K562 (cell line): ENCODE measurements around the gene IDH1. TPM values are rescaled to one million over a fixed set of nuclear protein-coding genes. Genes with fewer than 3 reads are reported as not detected.

Experiments used
- ATAC-seq: fragments of 200-7000 bp; cut with Tn5 transposase; 3 replicates; pipeline ENCODE4 v1.9.1; 2020; ENCODE audit warnings: moderate library complexity
- BruUV-seq: library from RNA; stranded (reverse); fragments of 400-500 nt; replicated peaks from 2 replicates; lab custom pipeline; 2021; lab: Mats Ljungman, UMichigan
- CTCF ChIA-PET: fragments of 300-600 bp; formaldehyde crosslinking; extraction: SDS; loops from one replicate; lab custom pipeline; 2021; ENCODE audit warnings: low intra/inter-chr PET ratio; lab: Yijun Ruan, JAX
- POLR2A ChIA-PET: fragments of 300-600, 350-650 bp; sonication (Branson Sonifier 250); formaldehyde crosslinking; extraction: SDS; loops from one replicate; lab custom pipeline; 2021; ENCODE audit warnings: antibody characterized with exemption, inconsistent platforms; lab: Yijun Ruan, JAX
- DNase-seq, 4 experiments: peaks; one replicate each; pipeline versions ENCODE4 v3.0.0 to v3.0.0-alpha.2; 2011 to 2018; ENCODE audit warnings: low spot score in 3 of 4, mixed read lengths in 3 of 4; ENCODE audit errors: extremely low read depth in 1 of 4
- FAIRE-seq: peaks from 2 replicates; lab custom pipeline; 2011; peaks lifted over from hg19 to GRCh38; lab: Jason Lieb, UNC
- H2AFZ ChIP-seq: 2 replicates; pipeline ENCODE4 v1.6.0; 2011; ENCODE audit warnings: low read depth, low read length, control low read depth, inconsistent platforms
- H3K27ac ChIP-seq: fragments of 200-600 bp; 3 replicates; pipeline ENCODE4 v1.8.0; 2011; ENCODE audit warnings: low read depth, mild to moderate bottlenecking, control low read depth, inconsistent platforms, low read length, moderate library complexity, mixed read lengths; ENCODE audit errors: extremely low read depth
- H3K27me3 ChIP-seq, 2 experiments: fragments of 300-600 bp in 1 of 2; 2 replicates in 1 of 2; 3 replicates in 1 of 2; pipeline versions ENCODE4 v1.6.0 to v1.8.0; 2011; ENCODE audit warnings: inconsistent platforms in 2 of 2, low read length in 2 of 2, mild to moderate bottlenecking in 1 of 2, mixed read lengths in 1 of 2, moderate library complexity in 1 of 2; ENCODE audit not compliant: control insufficient read depth in 2 of 2, insufficient read depth in 2 of 2
- H3K36me3 ChIP-seq: fragments of 300-600 bp; 3 replicates; pipeline ENCODE4 v1.8.0; 2011; ENCODE audit warnings: mild to moderate bottlenecking, low read length, inconsistent platforms; ENCODE audit not compliant: control insufficient read depth, insufficient read depth
- H3K4me1 ChIP-seq, 2 experiments: fragments of 200-600 bp in 1 of 2; replicated peaks in 1 of 2; 2 replicates in 1 of 2; 3 replicates in 1 of 2; pipeline versions ENCODE4 v1.5.1 to v1.8.0; 2011; ENCODE audit warnings: inconsistent platforms in 2 of 2, low read length in 2 of 2, mild to moderate bottlenecking in 1 of 2, mixed read lengths in 1 of 2, moderate library complexity in 1 of 2; ENCODE audit not compliant: control insufficient read depth in 2 of 2, insufficient read depth in 2 of 2
- H3K4me2 ChIP-seq: 2 replicates; pipeline ENCODE4 v1.6.1; 2011; ENCODE audit warnings: low read length, control low read depth, inconsistent platforms, mixed read lengths; ENCODE audit not compliant: insufficient read depth
- H3K4me3 ChIP-seq: fragments of 200-600 bp; sonication (generic), shearing (Covaris generic); 2 replicates; pipeline ENCODE4 v1.5.1; 2016; ENCODE audit warnings: control low read depth, inconsistent platforms
- H3K79me2 ChIP-seq: fragments of 200-600 bp; 3 replicates; pipeline ENCODE4 v1.8.0; 2011; ENCODE audit warnings: low read length, inconsistent platforms; ENCODE audit not compliant: control insufficient read depth, insufficient read depth
- H3K9ac ChIP-seq, 2 experiments: 2 replicates each; pipeline versions ENCODE4 v1.6.0 to v1.6.1; 2011; ENCODE audit warnings: low read depth in 2 of 2, low read length in 2 of 2, control low read depth in 1 of 2, inconsistent platforms in 1 of 2, mild to moderate bottlenecking in 1 of 2, mixed read lengths in 1 of 2; ENCODE audit not compliant: insufficient read depth in 1 of 2
- H3K9me1 ChIP-seq: one replicate; pipeline ENCODE4 v1.6.0; 2011; ENCODE audit warnings: inconsistent platforms, mild to moderate bottlenecking, low read length, moderate library complexity; ENCODE audit not compliant: control insufficient read depth, insufficient read depth
- H3K9me3 ChIP-seq: replicated peaks from 2 replicates; pipeline ENCODE4 v1.5.1; 2011; ENCODE audit warnings: low read depth, low read length, inconsistent platforms; ENCODE audit not compliant: control insufficient read depth, insufficient read depth
- H4K20me1 ChIP-seq: replicated peaks from 2 replicates; pipeline ENCODE4 v1.6.1; 2011; ENCODE audit warnings: low read length, inconsistent platforms, mixed read lengths; ENCODE audit not compliant: control insufficient read depth, insufficient read depth
- BHLHE40 ChIP-seq: IDR thresholded peaks from 2 replicates; pipeline ENCODE4 v1.6.1; 2011; ENCODE audit warnings: low read length, improper control_type of control experiment
- CCNT2 ChIP-seq: IDR thresholded peaks from 2 replicates; pipeline ENCODE4 v1.6.1; 2011; ENCODE audit warnings: borderline replicate concordance, low read depth, mild to moderate bottlenecking, moderate library complexity, mixed read lengths, low read length; ENCODE audit not compliant: insufficient read length; ENCODE audit errors: extremely low read depth
- CREM ChIP-seq: IDR thresholded peaks from 2 replicates; pipeline ENCODE4 v1.6.1; 2014; ENCODE audit warnings: antibody characterized with exemption, low read depth
- ETS1 ChIP-seq: conservative IDR thresholded peaks from 2 replicates; pipeline ENCODE4 v1.6.1; 2011; ENCODE audit warnings: low read depth, mild to moderate bottlenecking, low read length; ENCODE audit not compliant: control insufficient read depth
- MAFG ChIP-seq: fragments of 450-650 bp; conservative IDR thresholded peaks from 2 replicates; pipeline ENCODE4 v1.6.1; 2016; ENCODE audit warnings: missing genetic modification characterization, missing compliant biosample characterization
- NFRKB ChIP-seq: fragments of 450-650 bp; IDR thresholded peaks from 2 replicates; pipeline ENCODE4 v1.6.1; 2016; ENCODE audit warnings: low read depth
- NFXL1 ChIP-seq: fragments of 450-650 bp; formaldehyde crosslinking; IDR thresholded peaks from 2 replicates; pipeline ENCODE4 v1.4.0; 2021; ENCODE audit warnings: mild to moderate bottlenecking
- POLR2AphosphoS2 ChIP-seq: IDR thresholded peaks from 2 replicates; pipeline ENCODE4 v1.6.1; 2012; ENCODE audit warnings: low read length, improper control_type of control experiment
- POU5F1 ChIP-seq: fragments of 150-350 bp; IDR thresholded peaks from 2 replicates; pipeline ENCODE4 v1.6.1; 2014; ENCODE audit warnings: borderline replicate concordance, low read length, low read depth, mild to moderate bottlenecking; ENCODE audit not compliant: partially characterized antibody
- PRPF4 ChIP-seq: fragments of 200-400 bp; formaldehyde crosslinking; IDR thresholded peaks from one replicate; pipeline ENCODE4 v1.6.1; 2017; ENCODE audit warnings: low read length, low read depth, mild to moderate bottlenecking; ENCODE audit not compliant: insufficient read depth, poor library complexity, severe bottlenecking
- RFX5 ChIP-seq: IDR thresholded peaks from 2 replicates; pipeline ENCODE4 v1.6.1; 2011; ENCODE audit warnings: low read depth, mild to moderate bottlenecking, improper control_type of control experiment, low read length
- TEAD4 ChIP-seq, 2 experiments: sonication (generic) in 1 of 2; formaldehyde crosslinking in 1 of 2; IDR thresholded peaks; 2 replicates each; pipeline versions ENCODE4 v1.6.1 to v1.8.0; 2012 to 2022; ENCODE audit warnings: borderline replicate concordance in 1 of 2, inconsistent platforms in 1 of 2, low read length in 1 of 2, mild to moderate bottlenecking in 1 of 2, missing genetic modification reagents in 1 of 2
- ZNF165 ChIP-seq: fragments of 250-450 bp; sonication (Bioruptor Pico); IDR thresholded peaks from 2 replicates; pipeline ENCODE4 v1.4.0; 2020; ENCODE audit warnings: borderline replicate concordance
- ZNF239 ChIP-seq: fragments of 250-450 bp; sonication (Bioruptor Pico); IDR thresholded peaks from 2 replicates; pipeline ENCODE4 v1.4.0; 2020; ENCODE audit warnings: mild to moderate bottlenecking
- ZNF354B ChIP-seq: fragments of 250-450 bp; sonication (Bioruptor Pico); IDR thresholded peaks from 2 replicates; pipeline ENCODE4 v1.4.0; 2020
- ZNF668 ChIP-seq: fragments of 250-450 bp; sonication (Bioruptor Pico); IDR thresholded peaks from 2 replicates; pipeline ENCODE4 v1.8.0; 2022; ENCODE audit warnings: mild to moderate bottlenecking, inconsistent platforms
- WGBS: fragments of 100-300 bp; shearing (Covaris generic); methylation state at CpG from one replicate; pipeline ENCODE4 v1.1.6; 2016; ENCODE audit warnings: low coverage, mixed read lengths; ENCODE audit not compliant: insufficient coverage; ENCODE audit errors: missing lambda C conversion rate; 5-methylcytosine and 5-hydroxymethylcytosine counted together
- in situ Hi-C: fragments of 300-500 bp; cut with MboI; formaldehyde crosslinking; loops from 4 replicates; pipeline ENCODE4 v1.15.0; 2018; ENCODE audit warnings: inconsistent platforms, mixed read lengths
- intact Hi-C: fragments of 100-400 bp; cut with micrococcal nuclease; formaldehyde crosslinking; loops from 2 replicates; pipeline ENCODE4 v1.14.2; 2022
- polyA plus RNA-seq, 8 experiments: library from polyadenylated mRNA; depleted of rRNA in 4 of 8; stranded (reverse) in 5 of 8; unstranded in 3 of 8; fragments of >200 nt; fragmentation: Nextera tagmentation in 2 of 8; fragmentation: Illumina TruSeq in 1 of 8; extraction: Ambion mirVana in 2 of 8; extraction: Trizol in 1 of 8; gene quantifications; 2 replicates each; pipeline versions ENCODE4 v1.2.1 to v1.2.3, GENCODE V29; 2011 to 2014; ENCODE audit warnings: inconsistent platforms in 1 of 8, missing spikeins in 1 of 8
- total RNA-seq, 7 experiments: library from RNA; depleted of rRNA in 6 of 7; stranded (reverse); fragments of >200 nt in 6 of 7; fragmentation: Illumina TruSeq in 2 of 7; extraction: Trizol in 2 of 7; gene quantifications; 2 replicates each; pipeline versions ENCODE4 v1.2.1 to v1.2.3, GENCODE V29; 2011 to 2021; ENCODE audit warnings: low replicate concordance in 1 of 7
- TF ChIP-seq, protein P1 (sequence below), 2 experiments: fragments of 250-450 bp in 1 of 2; fragments of 450-650 bp in 1 of 2; sonication (Bioruptor Pico) in 1 of 2; IDR thresholded peaks; 2 replicates each; pipeline versions ENCODE4 v1.6.1 to v1.8.0; 2016 to 2021; ENCODE audit warnings: mild to moderate bottlenecking in 2 of 2, moderate library complexity in 2 of 2, missing compliant biosample characterization in 1 of 2, missing genetic modification characterization in 1 of 2
- TF ChIP-seq, protein P2 (sequence below): fragments of 250-450 bp; sonication (Bioruptor Pico); IDR thresholded peaks from 2 replicates; pipeline ENCODE4 v1.5.1; 2021; ENCODE audit warnings: mild to moderate bottlenecking
- TF ChIP-seq, protein P3 (sequence below): fragments of 450-650 bp; IDR thresholded peaks from 2 replicates; pipeline ENCODE4 v1.6.1; 2018; ENCODE audit warnings: mild to moderate bottlenecking, low read depth; ENCODE audit not compliant: partially characterized antibody

Gene IDH1
- total and polyA plus RNA-seq, 9 of the 15 experiments (the other 6 are each of a cell fraction or from before 2014, with no cell fraction given), result 61.9 to 194 (median 101) TPM

- H3K9ac ChIP-seq, result no peak overlapping the region
- DNase-seq (no peak), ATAC-seq (no peak), FAIRE-seq (no peak)
- 68% methylated on average over 2 of the region's 2 CpGs for WGBS
- intact Hi-C loops, result no loop called here
- no peaks in the 10 kb centered on the region for H3K79me2 ChIP-seq
- H3K4me2 ChIP-seq, result no peak overlapping the region
- ChIA-PET CTCF (no interaction called here), POLR2A (no interaction called here)
- no peaks in the 10 kb centered on the region for H3K9me1 ChIP-seq
- H2AFZ ChIP-seq, result no peak overlapping the region
- no peaks in the 10 kb centered on the region for H4K20me1 ChIP-seq
- H3K36me3 ChIP-seq, result no peaks in the 10 kb centered on the region
- no peak overlapping the region for H3K27ac ChIP-seq
- TF ChIP-seq CREM, result no peak
- no peak for TF ChIP-seq ZNF668 (CRISPR knock-in tag)
- no peak for TF ChIP-seq ZNF165
- TF ChIP-seq, protein P1, sequence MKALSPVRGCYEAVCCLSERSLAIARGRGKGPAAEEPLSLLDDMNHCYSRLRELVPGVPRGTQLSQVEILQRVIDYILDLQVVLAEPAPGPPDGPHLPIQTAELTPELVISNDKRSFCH (CRISPR knock-in tag; IDR thresholded peaks at IDR 0.05), result no peak
- TF ChIP-seq, protein P1 (tag; IDR thresholded peaks at IDR 0.05), result no peak
- TF ChIP-seq ETS1, result no peak
- TF ChIP-seq CCNT2, result no peak
- no peak for TF ChIP-seq BHLHE40
- no peak for TF ChIP-seq POLR2AphosphoS2
- no peak for TF ChIP-seq NFRKB
- no peak for TF ChIP-seq MAFG (tag)
- no peak for TF ChIP-seq POU5F1
- TF ChIP-seq PRPF4, result no peak
- TF ChIP-seq NFXL1 (CRISPR knock-in tag), result no peak
- TF ChIP-seq, protein P2, sequence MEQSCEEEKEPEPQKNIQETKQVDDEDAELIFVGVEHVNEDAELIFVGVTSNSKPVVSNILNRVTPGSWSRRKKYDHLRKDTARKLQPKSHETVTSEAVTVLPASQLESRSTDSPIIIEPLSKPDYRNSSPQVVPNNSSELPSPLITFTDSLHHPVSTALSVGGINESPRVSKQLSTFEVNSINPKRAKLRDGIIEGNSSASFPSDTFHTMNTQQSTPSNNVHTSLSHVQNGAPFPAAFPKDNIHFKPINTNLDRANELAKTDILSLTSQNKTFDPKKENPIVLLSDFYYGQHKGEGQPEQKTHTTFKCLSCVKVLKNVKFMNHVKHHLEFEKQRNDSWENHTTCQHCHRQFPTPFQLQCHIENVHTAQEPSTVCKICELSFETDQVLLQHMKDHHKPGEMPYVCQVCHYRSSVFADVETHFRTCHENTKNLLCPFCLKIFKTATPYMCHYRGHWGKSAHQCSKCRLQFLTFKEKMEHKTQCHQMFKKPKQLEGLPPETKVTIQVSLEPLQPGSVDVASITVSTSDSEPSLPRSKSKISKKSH, result no peak
- TF ChIP-seq ZNF239 (CRISPR knock-in tag), result no peak
- no peak for TF ChIP-seq TEAD4 (IDR thresholded peaks at IDR 0.05; ENCODE audit: low read length)
- TF ChIP-seq TEAD4 (CRISPR knock-in tag; IDR thresholded peaks at IDR 0.05; ENCODE audit: borderline replicate concordance), result no peak
- TF ChIP-seq, protein P3, sequence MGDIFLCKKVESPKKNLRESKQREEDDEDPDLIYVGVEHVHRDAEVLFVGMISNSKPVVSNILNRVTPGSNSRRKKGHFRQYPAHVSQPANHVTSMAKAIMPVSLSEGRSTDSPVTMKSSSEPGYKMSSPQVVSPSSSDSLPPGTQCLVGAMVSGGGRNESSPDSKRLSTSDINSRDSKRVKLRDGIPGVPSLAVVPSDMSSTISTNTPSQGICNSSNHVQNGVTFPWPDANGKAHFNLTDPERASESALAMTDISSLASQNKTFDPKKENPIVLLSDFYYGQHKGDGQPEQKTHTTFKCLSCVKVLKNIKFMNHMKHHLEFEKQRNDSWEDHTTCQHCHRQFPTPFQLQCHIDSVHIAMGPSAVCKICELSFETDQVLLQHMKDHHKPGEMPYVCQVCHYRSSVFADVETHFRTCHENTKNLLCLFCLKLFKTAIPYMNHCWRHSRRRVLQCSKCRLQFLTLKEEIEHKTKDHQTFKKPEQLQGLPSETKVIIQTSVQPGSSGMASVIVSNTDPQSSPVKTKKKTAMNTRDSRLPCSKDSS, result no peak
- no peak for TF ChIP-seq RFX5
- no peak for TF ChIP-seq ZNF354B (CRISPR knock-in tag)
- no peaks in the 10 kb centered on the region for H3K27me3 ChIP-seq
- H3K9me3 ChIP-seq, result no peaks in the 10 kb centered on the region
- BruUV-seq, result no TSS peak
- H3K4me3 ChIP-seq, result no peak overlapping the region
- in situ Hi-C loops, result no loop called here
- peaks cover 7 to 10% of the 10 kb centered on the region in 2 experiments; a peak in 4 of 5 replicates for H3K4me1 ChIP-seq
Measured at GRCh38 chr2:208224802-208225201, 30.1 kb downstream of the IDH1 start.
